Heart left ventricle (tissue), 16 donors: ENCODE data around the gene VAMP1. TPM values are rescaled to one million over a fixed set of nuclear protein-coding genes. Genes with fewer than 3 reads are reported as not detected.

Experiments
- ATAC-seq, 4 donors: fragments of 200-7000 bp; cut with Tn5 transposase; one replicate each; pipeline ENCODE4 v1.9.1; 2020 to 2022; ENCODE audit warnings: moderate library complexity in 4 of 4, mild to moderate bottlenecking in 3 of 4, moderate number of reproducible peaks in 1 of 4
- DNase-seq, 5 donors: peaks; one replicate each; pipeline ENCODE4 v3.0.0-alpha.2; 2020
- H3K27ac ChIP-seq, 12 donors: fragments of 200-600 bp; sonication (generic) in 4 of 12; one replicate each; pipeline versions ENCODE4 v1.5.0 to v1.8.0; 2016 to 2022; ENCODE audit warnings: mild to moderate bottlenecking in 2 of 12
- H3K27me3 ChIP-seq, 9 donors: fragments of 200-600 bp; sonication (generic) in 2 of 9; one replicate each; pipeline versions ENCODE4 v1.5.1 to v1.8.0; 2016 to 2022; ENCODE audit warnings: mild to moderate bottlenecking in 3 of 9
- H3K36me3 ChIP-seq, 9 donors: fragments of 200-600 bp; sonication (generic) in 2 of 9; one replicate each; pipeline versions ENCODE4 v1.5.0 to v1.8.0; 2018 to 2022; ENCODE audit warnings: mild to moderate bottlenecking in 2 of 9
- H3K4me1 ChIP-seq, 12 donors: fragments of 200-600 bp; sonication (generic) in 4 of 12; one replicate each; pipeline versions ENCODE4 v1.5.0 to v1.8.0; 2016 to 2022; ENCODE audit warnings: mild to moderate bottlenecking in 3 of 12
- H3K4me3 ChIP-seq, 12 donors: fragments of 200-600 bp; sonication (generic) in 4 of 12; one replicate each; pipeline versions ENCODE4 v1.5.0 to v1.8.0; 2017 to 2022; ENCODE audit warnings: mild to moderate bottlenecking in 9 of 12, moderate library complexity in 4 of 12
- H3K9me3 ChIP-seq, 12 donors: fragments of 200-600 bp; sonication (generic) in 4 of 12; one replicate each; pipeline versions ENCODE4 v1.5.0 to v1.8.0; 2016 to 2022; ENCODE audit warnings: mild to moderate bottlenecking in 1 of 12
- CTCF ChIP-seq, 12 donors: fragments of 200-600 bp; sonication (generic) in 4 of 12; IDR thresholded peaks; one replicate each; pipeline versions ENCODE4 v1.5.0 to v1.8.0; 2018 to 2022; ENCODE audit warnings: antibody characterized with exemption in 12 of 12, mild to moderate bottlenecking in 5 of 12
- POLR2A ChIP-seq, 2 donors: fragments of 450-650 bp; IDR thresholded peaks; one replicate each; pipeline ENCODE4 v1.6.1; 2017; ENCODE audit warnings: antibody characterized with exemption in 2 of 2, mild to moderate bottlenecking in 2 of 2, moderate library complexity in 2 of 2
- WGBS, 4 donors: extraction: QIAGEN DNeasy Blood & Tissue Kit in 2 of 4; methylation state at CpG; one replicate each; pipeline versions ENCODE4 v1.1.5 to v1.1.7; 2013 to 2018; 5-methylcytosine and 5-hydroxymethylcytosine counted together
- intact Hi-C, 10 donors: fragments of 100-400 bp; cut with DNase I; formaldehyde crosslinking; loops; one replicate each; pipeline versions ENCODE4 v1.11.1 to v1.14.2; 2022
- polyA plus RNA-seq, 2 donors: library from polyadenylated mRNA; stranded (reverse); fragments of 200-250 nt; gene quantifications; one replicate each; pipeline ENCODE4 v1.2.3, GENCODE V29; 2013
- total RNA-seq, 9 donors: library from RNA; depleted of rRNA in 2 of 9; stranded (reverse); fragments of >200 nt in 2 of 9; fragmentation: NEBNext Ultra II Directional in 3 of 9; extraction: Animal tissue kit (Norgen Biotek cat#: 25700) in 3 of 9; gene quantifications; one replicate each; pipeline versions ENCODE4 v1.1.0 to v1.2.4, GENCODE V29; 2016 to 2023
- donor health status: ischemic (EF 13 %, LVEDD 7.1; RV severe dilation, severe dysfunction).
- donor health status: healthy with polysubstance abuse.
- donor health status: DM: no; HTN: yes; CAD: no.
- donor health status: DM: no; HTN: no; CAD: no.
- donor health status: ischemic (EF 25% LVEDD 6.9; RV normal size, moderate dysfunction).
- donor health status: ischemic (EF 25% LVEDD 5.7; RV mildly dilated, moderate dysfunction).
- donor health status: healthy.
- donor health status: DM: yes; HTN: yes; CAD: no.
- donor health status: ischemic (EF 35%, LVEDD 5.7; RV mildly dilated, moderate dysfunction).
- donor health status: nonischemic (EF 11% LVEDD 7.7; RV severe dilation, severe dysfunction).
- donor health status: DM: yes; HTN: yes; CAD: no.
- donor health status: PGD.
- donor health status: ischemic (EF 29% LVEDD 5.4; RV normal size, mild dysfunction).
- donor health status: nonischemic (EF 23%, LVEDD 6.1; RV moderate dilation, normal function).

Gene VAMP1
- total and polyA plus RNA-seq, 11 donors, result 2.1 to 8.3 (median 3.4) TPM

- H3K9me3 ChIP-seq, result no peaks in the 10 kb centered on the region
- no peaks in the 10 kb centered on the region for H3K27me3 ChIP-seq
- peaks cover 0 to 17% (median 0%) of the 10 kb centered on the region in 9 donors for H3K36me3 ChIP-seq
- intact Hi-C loops, result no loop called here
- no peak overlapping the region for H3K4me3 ChIP-seq
- DNase-seq (no peak), ATAC-seq (no peak)
- no peak overlapping the region for H3K27ac ChIP-seq
- WGBS, 4 donors, result 89 to 96% (median 93%) methylated on average over 3 of the region's 3 CpGs
- no peaks in the 10 kb centered on the region for H3K4me1 ChIP-seq
- TF ChIP-seq CTCF (IDR thresholded peaks at IDR 0.05) (no peak), POLR2A (IDR thresholded peaks at IDR 0.05) (no peak)
These were observed 32.9 kb downstream of the VAMP1 start for GRCh38 chr12:6437586-6437985.

GRCh38 chr12:6435961-6436715 lies 34.3 kb downstream of the VAMP1 start:
- intact Hi-C loops, result no loop called here
- ATAC-seq, result no peak
- no peak for TF ChIP-seq POLR2A (IDR thresholded peaks at IDR 0.05)
- no peak for TF ChIP-seq CTCF (IDR thresholded peaks at IDR 0.05)

DNA sequence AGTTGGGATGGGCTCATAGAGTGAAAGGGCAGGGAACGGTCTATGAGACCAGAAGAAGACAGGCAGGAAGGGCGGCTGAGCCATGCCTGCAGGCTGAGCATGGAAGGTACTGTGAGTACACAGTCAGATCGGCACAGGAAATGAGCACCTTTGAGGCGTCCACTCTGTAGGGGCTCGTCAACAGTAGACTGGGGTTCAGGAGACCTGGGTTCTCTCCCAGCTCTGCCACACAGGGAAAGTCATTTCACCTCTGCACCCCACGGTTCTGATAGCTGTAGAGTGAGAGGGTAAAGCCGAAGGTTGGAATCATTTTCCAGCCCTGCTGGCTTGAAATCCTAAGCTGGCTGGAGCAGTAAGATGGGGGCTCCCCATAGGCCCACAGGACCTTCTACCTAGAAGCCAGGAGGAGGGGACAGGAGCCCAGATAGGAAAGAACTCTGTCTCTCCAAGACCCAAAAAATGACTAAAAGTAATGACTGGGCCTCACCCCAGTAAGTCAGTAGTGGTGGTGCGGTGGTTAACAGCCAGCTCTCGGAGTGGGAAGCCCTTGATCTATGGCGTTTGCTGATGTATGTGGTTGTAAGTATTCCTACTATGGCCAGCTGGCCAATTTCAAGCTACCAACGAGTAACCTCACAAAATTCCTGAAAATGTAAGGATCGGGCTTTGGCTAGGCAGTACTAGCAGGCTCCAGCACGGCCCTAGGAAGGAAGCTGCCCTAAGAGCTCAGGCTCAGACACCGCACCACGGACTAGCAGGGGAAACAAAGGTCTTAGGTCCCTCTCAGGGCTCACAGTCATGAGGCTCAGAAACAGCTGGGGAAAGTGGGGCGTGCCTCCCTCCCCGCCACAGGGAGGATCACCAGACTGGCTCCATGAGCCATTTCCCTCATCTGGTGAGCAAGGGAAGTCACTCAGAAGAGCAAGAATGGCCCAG lies 36.0 kb downstream of the VAMP1 start:
- peak overlapping the region in 1 of 12 donors; percentile 9 for H3K27ac ChIP-seq
- H3K4me1 ChIP-seq, result peaks cover 0 to 16% (median 5%) of the 10 kb centered on the region in 12 donors
- peaks cover 0 to 3% (median 0%) of the 10 kb centered on the region in 9 donors for H3K36me3 ChIP-seq
- H3K4me3 ChIP-seq, result no peak overlapping the region
- TF ChIP-seq CTCF (IDR thresholded peaks at IDR 0.05) (no peak), POLR2A (IDR thresholded peaks at IDR 0.05) (no peak)
- ATAC-seq (no peak), DNase-seq (no peak)
- intact Hi-C loops, result no loop called here
- no peaks in the 10 kb centered on the region for H3K27me3 ChIP-seq
- WGBS, 4 donors, result 82 to 86% (median 85%) methylated on average over 15 to 17 of the region's 17 CpGs
- H3K9me3 ChIP-seq, result no peaks in the 10 kb centered on the region

More at GRCh38 chr12:6435961-6436715, 34.3 kb downstream of the VAMP1 start:
- Histone ChIP-seq H3K9me3 (no peaks in the 10 kb centered on the region), H3K27me3 (no peaks in the 10 kb centered on the region), H3K4me1 (peaks cover 0 to 4% (median 0%) of the 10 kb centered on the region in 12 donors), H3K27ac (no peak overlapping the region), H3K4me3 (no peak overlapping the region), H3K36me3 (peaks cover 0 to 14% (median 0%) of the 10 kb centered on the region in 9 donors)
- DNase-seq, result no peak
- WGBS, 4 donors, result 87 to 95% (median 91%) methylated on average over 13 of the region's 13 CpGs

- intact Hi-C loops, result no loop called here
- no peak overlapping the region for H3K27ac ChIP-seq
- H3K36me3 ChIP-seq, result no peaks in the 10 kb centered on the region
- no peak for ATAC-seq
- H3K9me3 ChIP-seq, result no peaks in the 10 kb centered on the region
- no peaks in the 10 kb centered on the region for H3K27me3 ChIP-seq
- WGBS, 4 donors, result 72 to 86% (median 83%) methylated on average over 5 of the region's 5 CpGs
- H3K4me1 ChIP-seq, result peaks cover 0 to 16% (median 5%) of the 10 kb centered on the region in 12 donors
- no peak for DNase-seq
- H3K4me3 ChIP-seq, result no peak overlapping the region
- TF ChIP-seq POLR2A (IDR thresholded peaks at IDR 0.05), result no peak
- no peak for TF ChIP-seq CTCF (IDR thresholded peaks at IDR 0.05)
These were observed 37.5 kb downstream of the VAMP1 start for GRCh38 chr12:6432991-6433390.
